LHCN-M2 (cell line): ENCODE data around the gene FLII. TPM values are rescaled to one million over a fixed set of nuclear protein-coding genes. Genes with fewer than 3 reads are reported as not detected.
"Not testable (repeated sequence)": the region's sequence is repeated elsewhere in the genome, so short reads cannot be mapped to it uniquely, and the experiment has no call there.

ENCODE experiments used
- DNase-seq: peaks from one replicate; pipeline ENCODE4 v3.0.0-alpha.2; 2012; ENCODE audit warnings: low read depth
- total RNA-seq: library from RNA; depleted of rRNA; stranded (reverse); fragments of >200 nt; gene quantifications from 2 replicates; pipeline ENCODE4 v1.2.3, GENCODE V29; 2014; rRNA removed

Gene FLII
- total RNA-seq, 1 experiment from 2014 or later, result 284 TPM

DNA sequence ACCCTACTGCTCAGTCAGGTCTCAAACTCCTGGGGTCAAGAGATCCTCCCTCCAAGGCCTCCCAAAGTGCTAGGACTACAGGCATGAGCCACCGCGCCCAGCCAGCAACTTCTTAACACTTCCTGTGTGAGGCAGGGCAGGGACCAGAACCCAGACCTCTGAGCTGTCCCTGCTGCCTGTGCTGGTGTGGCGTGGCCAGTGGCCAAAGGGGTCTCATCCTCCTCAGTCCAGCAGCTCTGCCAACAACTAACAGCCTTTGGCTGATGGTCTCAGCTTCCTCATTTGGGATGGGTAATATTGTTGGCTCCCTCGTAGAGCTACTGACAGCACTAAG is 34.5 kb downstream of the FLII start:
- no peak for DNase-seq

DNA sequence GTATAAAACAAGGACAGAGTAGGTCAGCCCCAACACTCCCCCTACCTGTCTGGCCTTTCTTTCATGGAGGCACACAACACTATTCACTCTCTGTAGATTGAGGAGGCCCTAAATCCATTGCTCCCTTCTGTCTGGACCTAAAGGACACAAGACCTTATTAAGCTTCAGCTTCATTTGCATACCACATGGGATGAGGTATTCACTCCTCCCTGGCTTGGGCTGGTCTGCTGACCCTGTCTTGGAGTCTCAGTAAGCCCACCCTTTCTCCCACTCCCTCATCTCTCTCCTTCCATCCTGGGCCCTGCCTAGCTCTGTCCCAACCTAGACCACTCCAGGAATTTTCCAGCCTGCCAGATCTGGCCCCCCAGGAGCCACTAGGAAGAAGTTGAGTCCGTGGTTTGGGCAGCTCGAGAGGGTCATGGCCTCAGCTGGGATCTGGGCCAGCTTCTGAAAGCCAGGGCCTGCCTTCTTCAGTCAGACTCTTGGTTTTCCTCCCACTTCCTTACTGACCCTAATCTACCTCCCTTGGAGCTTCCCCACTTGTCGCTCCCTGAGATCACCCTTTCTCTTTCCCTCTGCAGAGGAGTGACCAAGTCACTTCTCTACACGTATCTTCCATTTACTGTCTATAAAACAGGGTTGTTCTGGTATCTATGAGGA is 39.7 kb downstream of the FLII start:
- DNase-seq, result peak; percentile 38

GRCh38 chr17:18217412-18218015 is 41.0 kb downstream of the FLII start:
- peak; percentile 69 for DNase-seq

- DNase-seq, result not testable (repeated sequence)
Measured at GRCh38 chr17:18216906-18217305, 41.6 kb downstream of the FLII start.

DNA sequence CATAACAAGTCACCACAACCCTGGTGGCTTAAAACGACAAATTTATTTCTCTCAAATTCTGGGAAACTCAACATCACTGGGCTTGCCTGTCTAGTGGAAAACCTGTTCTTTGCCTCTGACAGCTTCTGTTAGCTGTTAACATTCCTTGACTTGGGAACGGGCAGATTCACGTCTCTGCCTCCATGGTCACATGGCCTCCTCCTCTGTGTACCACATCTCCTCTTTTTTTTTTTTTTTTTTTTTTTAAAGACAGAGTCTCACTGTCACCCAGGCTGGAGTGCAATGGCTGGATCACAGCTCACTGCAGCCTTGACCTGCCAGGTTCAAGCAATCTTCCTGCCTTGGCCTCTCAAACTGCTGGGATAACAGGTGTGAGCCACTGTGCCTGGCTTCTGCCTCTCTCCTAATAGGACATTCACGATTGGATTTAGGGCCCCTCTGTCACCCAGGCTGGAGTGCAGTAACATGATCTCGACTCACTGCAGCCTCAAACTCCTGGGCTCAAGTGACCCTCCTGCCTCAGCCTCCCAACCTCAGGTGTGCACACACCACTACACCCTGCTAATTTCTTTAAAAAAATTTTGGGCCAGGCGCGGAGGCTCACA is 44.8 kb downstream of the FLII start:
- no peak for DNase-seq

- no peak for DNase-seq
Measured at GRCh38 chr17:18208092-18208491, 50.4 kb downstream of the FLII start.

- DNase-seq, result no peak
Measured at GRCh38 chr17:18206962-18207361, 51.6 kb downstream of the FLII start.

- DNase-seq, result no peak
Measured at GRCh38 chr17:18205861-18206260, 52.7 kb downstream of the FLII start.

GRCh38 chr17:18203308-18203707 is 55.2 kb downstream of the FLII start:
- DNase-seq, result no peak

GRCh38 chr17:18201108-18201507 is 57.4 kb downstream of the FLII start:
- no peak for DNase-seq

DNA sequence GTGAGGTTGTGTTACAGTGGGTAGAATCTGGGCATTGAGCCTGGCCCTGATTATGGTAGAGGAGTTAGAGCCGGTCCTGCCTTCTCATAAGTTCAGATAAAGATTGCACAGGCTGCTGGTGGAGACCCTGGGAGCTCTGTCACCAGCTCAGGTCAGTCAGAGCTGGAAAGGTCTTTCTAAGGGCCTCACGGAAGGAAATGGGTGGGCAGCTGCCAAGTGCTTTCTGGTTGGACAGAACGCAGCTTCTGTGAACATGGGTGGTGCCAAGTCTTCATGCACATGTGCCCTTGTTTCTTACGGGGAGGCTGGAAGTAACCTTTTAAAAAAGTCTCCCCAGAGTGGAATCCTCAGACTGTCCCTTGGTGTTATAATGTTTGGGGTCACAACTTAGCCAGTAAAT is 60.0 kb downstream of the FLII start:
- no peak for DNase-seq

DNA sequence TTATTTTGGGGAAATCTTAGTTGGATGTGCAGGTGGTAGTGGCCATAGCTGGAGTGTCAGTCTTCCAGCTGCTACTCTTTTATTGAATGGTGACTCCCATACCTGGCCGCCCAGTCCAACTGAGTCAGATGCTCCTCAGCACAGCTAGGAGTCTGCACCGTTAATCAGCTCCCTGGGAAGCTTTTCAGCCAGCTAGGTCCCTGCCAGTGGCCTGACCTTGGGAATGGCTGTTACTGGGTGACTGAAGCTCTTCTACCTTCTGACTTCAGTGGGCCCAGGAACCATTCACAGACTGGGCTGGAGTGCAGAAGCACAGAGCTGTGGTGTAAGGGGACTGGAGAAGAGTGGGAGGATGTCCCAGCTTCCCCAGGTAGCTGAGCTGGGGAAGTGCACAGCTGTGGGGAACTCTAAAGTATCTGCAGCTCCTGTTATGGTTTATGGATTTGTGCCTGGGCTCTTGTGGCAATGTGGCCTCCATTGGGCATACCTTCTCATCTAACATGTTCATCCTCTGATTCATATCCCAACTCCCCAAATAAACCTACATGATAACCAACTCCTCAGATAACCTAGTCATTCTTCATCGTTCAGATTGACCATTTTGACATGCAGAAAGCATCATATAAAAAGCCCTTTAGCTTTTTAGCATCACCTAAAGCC is 60.9 kb downstream of the FLII start:
- no peak for DNase-seq

GRCh38 chr17:18195246-18195645 is 63.3 kb downstream of the FLII start:
- DNase-seq, result no peak

Other genes starting within 250 kb of the FLII start
- 12.6 and 12.8 TPM in 2 replicates for gene ATPAF2, start 219.6 kb downstream of the FLII start, total RNA-seq
- 6.0 and 6.8 TPM in 2 replicates for gene GID4, start 219.3 kb downstream of the FLII start, total RNA-seq
- gene DRG2, start 170.8 kb downstream of the FLII start, total RNA-seq, result 49.5 and 54.0 TPM in 2 replicates
- not detected in 2 replicates for gene MYO15A, start 150.0 kb downstream of the FLII start, total RNA-seq
- 115 and 123 TPM in 2 replicates for gene ALKBH5, start 74.9 kb downstream of the FLII start, total RNA-seq
- gene LLGL1, start 33.1 kb downstream of the FLII start, total RNA-seq, result 53.3 and 53.7 TPM in 2 replicates
- 9.4 and 9.6 TPM in 2 replicates for gene MIEF2, start 1.9 kb upstream of the FLII start, total RNA-seq
- gene TOP3A, start 56.3 kb upstream of the FLII start, total RNA-seq, result 46.4 and 58.7 TPM in 2 replicates
- gene SMCR8, start 56.6 kb upstream of the FLII start, total RNA-seq, result 9.0 and 11.3 TPM in 2 replicates
- 20.0 and 22.2 TPM in 2 replicates for gene SHMT1, start 104.8 kb upstream of the FLII start, total RNA-seq
- not detected in 2 replicates for gene EVPLL, start 119.0 kb upstream of the FLII start, total RNA-seq
- gene LGALS9C, start 218.1 kb upstream of the FLII start, total RNA-seq, result not detected in 2 replicates